Gastroesophageal sphincter (tissue), 4 donors: ENCODE data around the gene MTFR1L. TPM values are rescaled to one million over a fixed set of nuclear protein-coding genes. Genes with fewer than 3 reads are reported as not detected.

Source experiments
- ATAC-seq: fragments of 150-250 bp; one replicate; pipeline ENCODE4 v1.9.1; 2016; ENCODE audit warnings: mild to moderate bottlenecking, moderate library complexity
- H3K27ac ChIP-seq, 4 donors: fragments of 200-600 bp; sonication (generic) in 3 of 4; 1 replicate in 3 of 4; 2 replicates in 1 of 4; pipeline ENCODE4 v1.5.1; 2016 to 2019
- H3K27me3 ChIP-seq: fragments of 200-600 bp; sonication (generic); one replicate; pipeline ENCODE4 v1.5.1; 2019
- H3K36me3 ChIP-seq, 2 donors: fragments of 200-600 bp; sonication (generic); one replicate each; pipeline ENCODE4 v1.5.1; 2019; ENCODE audit warnings: control low read depth in 1 of 2
- H3K4me1 ChIP-seq, 3 donors: fragments of 200-600 bp; sonication (generic); 1 replicate in 2 of 3; 2 replicates in 1 of 3; pipeline ENCODE4 v1.5.1; 2016 to 2019; ENCODE audit warnings: control low read depth in 2 of 3
- H3K4me3 ChIP-seq, 2 donors: fragments of 200-600 bp; sonication (generic); one replicate each; pipeline ENCODE4 v1.5.1; 2019; ENCODE audit warnings: mild to moderate bottlenecking in 1 of 2, moderate library complexity in 1 of 2
- H3K9me3 ChIP-seq, 3 donors: fragments of 200-600 bp; sonication (generic); one replicate each; pipeline ENCODE4 v1.5.1; 2017 to 2019; ENCODE audit warnings: control low read depth in 2 of 3
- CTCF ChIP-seq, 4 experiments: fragments of 200-600 bp in 2 of 4; fragments of 450-650 bp in 2 of 4; sonication (generic) in 1 of 4; IDR thresholded peaks; one replicate each; pipeline ENCODE4 v1.5.1; 2017 to 2019; ENCODE audit warnings: antibody characterized with exemption in 4 of 4, mild to moderate bottlenecking in 2 of 4, moderate library complexity in 2 of 4
- EP300 ChIP-seq: sonication (generic); formaldehyde crosslinking; IDR thresholded peaks from one replicate; pipeline ENCODE4 v1.6.1; 2017; ENCODE audit warnings: antibody characterized with exemption, mild to moderate bottlenecking
- POLR2A ChIP-seq, 2 donors: fragments of 450-650 bp; IDR thresholded peaks; one replicate each; pipeline ENCODE4 v1.6.1; 2017; ENCODE audit warnings: antibody characterized with exemption in 2 of 2, mild to moderate bottlenecking in 2 of 2, moderate library complexity in 1 of 2
- POLR2AphosphoS5 ChIP-seq: sonication (generic); formaldehyde crosslinking; IDR thresholded peaks from one replicate; pipeline ENCODE4 v1.6.1; 2017; ENCODE audit warnings: antibody characterized with exemption
- WGBS, 2 donors: methylation state at CpG; one replicate each; pipeline ENCODE4 v1.1.5; 2018; ENCODE audit warnings: low coverage in 1 of 2; 5-methylcytosine and 5-hydroxymethylcytosine counted together
- total RNA-seq, 4 donors: library from RNA; depleted of rRNA; stranded (reverse); fragments of >200 nt; gene quantifications; one replicate each; pipeline ENCODE4 v1.1.0, GENCODE V29; 2016

Gene MTFR1L
- total RNA-seq, 4 donors from 2014 or later, result 83.2 to 128 (median 101) TPM

- H3K27me3 ChIP-seq, result no peaks in the 10 kb centered on the region
- no peak for TF ChIP-seq EP300
- no peak for TF ChIP-seq CTCF (IDR thresholded peaks at IDR 0.05)
- no peak for TF ChIP-seq POLR2A (IDR thresholded peaks at IDR 0.05)
- TF ChIP-seq POLR2AphosphoS5, result no peak
- H3K9me3 ChIP-seq, result no peaks in the 10 kb centered on the region
- H3K27ac ChIP-seq, result no peak overlapping the region
- no peak overlapping the region for H3K4me3 ChIP-seq
- peaks cover 13 to 90% of the 10 kb centered on the region in 2 donors for H3K36me3 ChIP-seq
- H3K4me1 ChIP-seq, result peaks cover 0 to 7% (median 0%) of the 10 kb centered on the region in 3 donors
- WGBS, 2 donors, result 57 to 79% methylated on average over 3 to 5 of the region's 5 CpGs
- ATAC-seq, result no peak
These were observed 11.9 kb downstream of the MTFR1L start for GRCh38 chr1:25831569-25832196.

GRCh38 chr1:25832336-25833037 lies 12.7 kb downstream of the MTFR1L start:
- Histone ChIP-seq H3K36me3 (peaks cover 13 to 82% of the 10 kb centered on the region in 2 donors), H3K4me3 (no peak overlapping the region), H3K4me1 (peaks cover 0 to 7% (median 0%) of the 10 kb centered on the region in 3 donors), H3K27ac (no peak overlapping the region), H3K9me3 (no peaks in the 10 kb centered on the region), H3K27me3 (no peaks in the 10 kb centered on the region)
- 53 to 81% methylated on average over 4 to 5 of the region's 6 CpGs for WGBS, 2 donors
- no peak for TF ChIP-seq POLR2A (IDR thresholded peaks at IDR 0.05)
- TF ChIP-seq POLR2AphosphoS5, result no peak
- no peak for TF ChIP-seq EP300
- no peak for TF ChIP-seq CTCF (IDR thresholded peaks at IDR 0.05)
- ATAC-seq, result no peak

GRCh38 chr1:25833158-25833557 lies 13.4 kb downstream of the MTFR1L start:
- H3K27ac ChIP-seq, result no peak overlapping the region
- no peak overlapping the region for H3K4me3 ChIP-seq
- ATAC-seq, result no peak
- peaks cover 0 to 7% (median 0%) of the 10 kb centered on the region in 3 donors for H3K4me1 ChIP-seq
- 93 to 100% methylated on average over 1 to 3 of the region's 5 CpGs for WGBS, 2 donors
- peaks cover 13 to 75% of the 10 kb centered on the region in 2 donors for H3K36me3 ChIP-seq
- no peaks in the 10 kb centered on the region for H3K27me3 ChIP-seq
- H3K9me3 ChIP-seq, result no peaks in the 10 kb centered on the region
- TF ChIP-seq EP300, result no peak
- TF ChIP-seq POLR2AphosphoS5, result no peak
- no peak for TF ChIP-seq CTCF (IDR thresholded peaks at IDR 0.05)

GRCh38 chr1:25834894-25835293 lies 15.1 kb downstream of the MTFR1L start:
- peaks cover 11 to 58% of the 10 kb centered on the region in 2 donors for H3K36me3 ChIP-seq
- TF ChIP-seq POLR2AphosphoS5 (no peak), EP300 (no peak), POLR2A (IDR thresholded peaks at IDR 0.05) (no peak), CTCF (IDR thresholded peaks at IDR 0.05) (no peak)
- no peaks in the 10 kb centered on the region for H3K9me3 ChIP-seq
- 17 to 64% methylated on average over 1 to 3 of the region's 3 CpGs for WGBS, 2 donors
- peak overlapping the region in 1 of 4 donors; percentile 4 for H3K27ac ChIP-seq
- no peak overlapping the region for H3K4me3 ChIP-seq
- ATAC-seq, result no peak
- peaks cover 0 to 7% (median 0%) of the 10 kb centered on the region in 3 donors for H3K4me1 ChIP-seq
- no peaks in the 10 kb centered on the region for H3K27me3 ChIP-seq

- no peak for ATAC-seq
- 57 to 64% methylated on average over 3 of the region's 3 CpGs for WGBS, 2 donors
- H3K27ac ChIP-seq, result no peak overlapping the region
These were observed 16.9 kb downstream of the MTFR1L start for GRCh38 chr1:25836695-25837094.

More at GRCh38 chr1:25836695-25837094, 16.9 kb downstream of the MTFR1L start:
- H3K27me3 ChIP-seq, result no peaks in the 10 kb centered on the region
- no peaks in the 10 kb centered on the region for H3K9me3 ChIP-seq
- peaks cover 0 to 7% (median 0%) of the 10 kb centered on the region in 3 donors for H3K4me1 ChIP-seq
- TF ChIP-seq POLR2A (IDR thresholded peaks at IDR 0.05) (no peak), CTCF (IDR thresholded peaks at IDR 0.05) (no peak), EP300 (no peak), POLR2AphosphoS5 (no peak)
- peaks cover 0 to 40% of the 10 kb centered on the region in 2 donors for H3K36me3 ChIP-seq
- H3K4me3 ChIP-seq, result no peak overlapping the region
